SU-DHL-6 (cell line): ENCODE measurements around the gene AEBP1.

Source experiments
- EZH2phosphoT487 ChIP-seq: fragments of 200-600 bp; sonication (generic), shearing (Covaris generic); conservative IDR thresholded peaks from 2 replicates; pipeline ENCODE4 v1.6.1; 2018; ENCODE audit warnings: mild to moderate bottlenecking, antibody characterized with exemption, low read length, moderate library complexity, mixed read lengths
- TF ChIP-seq, protein P1 (sequence below): fragments of 200-600 bp; sonication (generic); IDR thresholded peaks from one replicate; pipeline ENCODE4 v1.5.1; 2017; ENCODE audit warnings: antibody characterized with exemption, mild to moderate bottlenecking, low read length, moderate library complexity; ENCODE audit not compliant: insufficient read depth, poor library complexity, severe bottlenecking

GRCh38 chr7:44078521-44078920, 25.6 kb upstream of the AEBP1 start:
- TF ChIP-seq, protein P1, sequence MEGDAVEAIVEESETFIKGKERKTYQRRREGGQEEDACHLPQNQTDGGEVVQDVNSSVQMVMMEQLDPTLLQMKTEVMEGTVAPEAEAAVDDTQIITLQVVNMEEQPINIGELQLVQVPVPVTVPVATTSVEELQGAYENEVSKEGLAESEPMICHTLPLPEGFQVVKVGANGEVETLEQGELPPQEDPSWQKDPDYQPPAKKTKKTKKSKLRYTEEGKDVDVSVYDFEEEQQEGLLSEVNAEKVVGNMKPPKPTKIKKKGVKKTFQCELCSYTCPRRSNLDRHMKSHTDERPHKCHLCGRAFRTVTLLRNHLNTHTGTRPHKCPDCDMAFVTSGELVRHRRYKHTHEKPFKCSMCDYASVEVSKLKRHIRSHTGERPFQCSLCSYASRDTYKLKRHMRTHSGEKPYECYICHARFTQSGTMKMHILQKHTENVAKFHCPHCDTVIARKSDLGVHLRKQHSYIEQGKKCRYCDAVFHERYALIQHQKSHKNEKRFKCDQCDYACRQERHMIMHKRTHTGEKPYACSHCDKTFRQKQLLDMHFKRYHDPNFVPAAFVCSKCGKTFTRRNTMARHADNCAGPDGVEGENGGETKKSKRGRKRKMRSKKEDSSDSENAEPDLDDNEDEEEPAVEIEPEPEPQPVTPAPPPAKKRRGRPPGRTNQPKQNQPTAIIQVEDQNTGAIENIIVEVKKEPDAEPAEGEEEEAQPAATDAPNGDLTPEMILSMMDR = no peak
- no peak for TF ChIP-seq EZH2phosphoT487
